SJSA1 (cell line): ENCODE results near the gene KIF21B. TPM values are rescaled to one million over a fixed set of nuclear protein-coding genes. Genes with fewer than 3 reads are reported as not detected.
"Not testable (repeated sequence)": the region's sequence is repeated elsewhere in the genome, so short reads cannot be mapped to it uniquely, and the experiment has no call there.

Source experiments
- DNase-seq, 2 experiments: peaks; one replicate each; pipeline ENCODE4 v3.0.0-alpha.2; 2015 to 2020; ENCODE audit warnings: low spot score in 2 of 2, low read depth in 1 of 2
- H3K27ac ChIP-seq: fragments of 250-450 bp; sonication (Bioruptor Pico); 2 replicates; pipeline ENCODE4 v1.5.1; 2020; ENCODE audit warnings: mild to moderate bottlenecking, moderate library complexity
- H3K27me3 ChIP-seq: fragments of 250-450 bp; sonication (Bioruptor Pico); replicated peaks from 2 replicates; pipeline ENCODE4 v1.5.1; 2020; ENCODE audit warnings: mild to moderate bottlenecking, moderate library complexity
- H3K36me3 ChIP-seq: fragments of 250-450 bp; sonication (Bioruptor Pico); 2 replicates; pipeline ENCODE4 v1.5.1; 2020; ENCODE audit warnings: mild to moderate bottlenecking
- H3K4me1 ChIP-seq: fragments of 250-450 bp; sonication (Bioruptor Pico); replicated peaks from 2 replicates; pipeline ENCODE4 v1.6.1; 2021; ENCODE audit warnings: mild to moderate bottlenecking
- H3K4me3 ChIP-seq: fragments of 250-450 bp; sonication (Bioruptor Pico); 2 replicates; pipeline ENCODE4 v1.5.1; 2020; ENCODE audit warnings: mild to moderate bottlenecking
- H3K9me3 ChIP-seq: fragments of 250-450 bp; sonication (Bioruptor Pico); replicated peaks from 2 replicates; pipeline ENCODE4 v1.5.1; 2020; ENCODE audit warnings: mild to moderate bottlenecking
- total RNA-seq: library from RNA; depleted of rRNA; stranded (reverse); fragments of >200 nt; shearing (Covaris generic); gene quantifications from 2 replicates; pipeline ENCODE4 v1.2.3, GENCODE V29; 2014

The KIF21B gene
- total RNA-seq, 1 experiment from 2014 or later: 1.7 TPM

DNA sequence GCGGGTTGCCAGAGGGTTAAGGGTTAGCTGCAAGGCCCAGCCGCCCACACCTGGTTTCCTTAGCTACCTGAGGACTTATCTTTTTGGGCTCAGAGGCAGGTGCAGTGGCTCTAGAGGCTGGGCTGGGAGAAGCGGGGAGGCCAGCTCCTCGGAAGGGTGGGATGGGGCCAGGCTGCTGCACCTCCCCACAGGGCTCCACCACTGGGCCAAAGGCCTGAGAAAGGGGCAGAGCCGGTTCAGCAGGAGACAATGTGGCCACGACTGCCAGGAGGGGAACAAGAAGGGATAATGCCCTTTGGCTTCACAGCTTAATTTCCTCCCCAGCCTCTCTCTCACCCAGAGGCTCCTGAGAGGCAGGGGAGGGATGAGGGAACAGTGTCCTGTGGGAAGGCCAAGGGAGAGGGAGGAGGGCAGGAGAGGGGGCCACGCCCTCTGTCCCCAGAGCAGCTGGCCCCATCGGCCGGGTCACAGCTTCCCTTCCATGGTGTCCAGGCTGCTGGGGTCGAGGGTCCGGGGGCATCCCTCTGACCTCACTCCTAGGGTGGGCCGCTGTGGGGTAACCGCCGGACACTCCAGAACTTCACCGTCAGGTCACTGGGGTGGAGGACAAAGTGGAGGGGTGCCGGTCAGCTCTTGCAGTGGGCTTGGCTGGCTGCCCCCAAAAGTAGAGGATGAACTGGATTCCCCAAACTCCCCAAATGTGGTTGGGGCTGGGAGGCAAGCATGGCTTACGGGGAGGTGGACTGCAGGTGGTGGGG is 50.4 kb downstream of the KIF21B start:
- no peaks in the 10 kb centered on the region; the same call in 1 of the 2 replicates for H3K4me1 ChIP-seq
- H3K9me3 ChIP-seq: no peaks in the 10 kb centered on the region
- no peaks in the 10 kb centered on the region for H3K36me3 ChIP-seq
- H3K27me3 ChIP-seq: no peaks in the 10 kb centered on the region
- H3K27ac ChIP-seq: no peak overlapping the region
- no peak for DNase-seq
- H3K4me3 ChIP-seq: no peak overlapping the region

DNA sequence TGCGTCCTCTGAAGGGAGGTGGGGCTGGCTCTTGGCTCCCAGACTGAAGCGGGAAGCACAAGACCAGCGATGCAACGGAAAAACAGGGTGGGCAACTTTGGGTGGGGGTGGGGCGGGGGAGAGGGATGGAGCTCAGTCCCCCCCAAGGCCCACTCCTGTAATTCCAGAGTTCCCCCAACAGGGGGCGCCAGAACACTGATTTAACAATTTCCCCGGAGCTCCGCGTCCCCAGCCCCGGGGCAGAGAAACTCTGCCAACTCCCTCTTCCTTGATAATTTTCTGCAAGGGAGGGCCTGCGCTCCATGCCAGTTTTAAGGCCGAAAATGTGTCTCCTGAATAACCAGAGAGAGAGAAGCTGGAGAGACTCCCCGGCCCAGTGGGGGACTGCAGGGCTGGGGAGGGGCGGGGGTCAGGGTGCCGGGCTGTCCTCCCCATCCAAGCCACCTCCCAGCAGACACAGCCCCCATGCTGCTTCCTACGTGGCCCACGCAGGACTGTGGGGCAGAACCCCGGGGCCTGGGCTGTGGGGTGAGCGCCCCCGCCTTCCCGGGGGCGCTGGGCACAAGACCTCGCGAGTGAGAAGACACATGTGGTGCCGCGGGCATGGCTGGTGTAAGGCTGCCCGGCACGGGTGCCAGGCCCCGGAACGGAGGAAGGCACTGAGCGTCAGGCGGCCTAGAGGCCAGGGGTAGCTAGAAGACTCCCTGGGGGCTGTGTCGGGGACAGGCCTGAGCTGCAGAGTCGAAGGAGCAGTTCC is 51.4 kb downstream of the KIF21B start:
- Histone ChIP-seq H3K36me3 (no peaks in the 10 kb centered on the region), H3K27me3 (no peaks in the 10 kb centered on the region), H3K27ac (no peak overlapping the region), H3K4me1 (no peaks in the 10 kb centered on the region; the same call in 1 of the 2 replicates), H3K4me3 (no peak overlapping the region), H3K9me3 (no peaks in the 10 kb centered on the region)
- peak; percentile 34 to 71 for DNase-seq

DNA sequence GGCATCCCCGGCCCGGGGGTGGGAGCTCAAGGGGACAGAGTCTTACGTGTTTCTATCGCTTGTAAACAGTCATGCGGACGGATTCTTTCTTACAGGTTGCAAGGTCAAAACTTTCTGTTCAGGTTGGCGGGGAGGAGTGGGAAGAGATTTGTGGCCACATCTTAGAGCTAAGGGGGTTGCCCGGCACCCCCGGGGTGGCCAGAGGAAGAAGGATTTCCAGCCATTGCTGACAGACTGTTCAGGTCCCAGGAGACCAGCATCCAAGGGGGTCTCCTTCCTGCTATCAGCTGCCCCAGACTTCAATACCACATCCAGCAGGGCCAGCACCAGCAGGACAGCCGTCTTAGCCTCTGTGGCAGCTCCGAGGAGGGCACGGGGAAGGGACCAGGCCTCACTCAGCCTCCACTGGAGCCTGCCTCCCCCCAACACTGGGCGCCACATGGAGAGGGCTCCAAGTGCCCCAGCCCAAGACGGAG is 52.0 kb downstream of the KIF21B start:
- Histone ChIP-seq H3K36me3 (no peaks in the 10 kb centered on the region), H3K27me3 (no peaks in the 10 kb centered on the region), H3K27ac (no peak overlapping the region), H3K4me1 (no peaks in the 10 kb centered on the region; the same call in 1 of the 2 replicates), H3K9me3 (no peaks in the 10 kb centered on the region), H3K4me3 (no peak overlapping the region)
- no peak for DNase-seq

DNA sequence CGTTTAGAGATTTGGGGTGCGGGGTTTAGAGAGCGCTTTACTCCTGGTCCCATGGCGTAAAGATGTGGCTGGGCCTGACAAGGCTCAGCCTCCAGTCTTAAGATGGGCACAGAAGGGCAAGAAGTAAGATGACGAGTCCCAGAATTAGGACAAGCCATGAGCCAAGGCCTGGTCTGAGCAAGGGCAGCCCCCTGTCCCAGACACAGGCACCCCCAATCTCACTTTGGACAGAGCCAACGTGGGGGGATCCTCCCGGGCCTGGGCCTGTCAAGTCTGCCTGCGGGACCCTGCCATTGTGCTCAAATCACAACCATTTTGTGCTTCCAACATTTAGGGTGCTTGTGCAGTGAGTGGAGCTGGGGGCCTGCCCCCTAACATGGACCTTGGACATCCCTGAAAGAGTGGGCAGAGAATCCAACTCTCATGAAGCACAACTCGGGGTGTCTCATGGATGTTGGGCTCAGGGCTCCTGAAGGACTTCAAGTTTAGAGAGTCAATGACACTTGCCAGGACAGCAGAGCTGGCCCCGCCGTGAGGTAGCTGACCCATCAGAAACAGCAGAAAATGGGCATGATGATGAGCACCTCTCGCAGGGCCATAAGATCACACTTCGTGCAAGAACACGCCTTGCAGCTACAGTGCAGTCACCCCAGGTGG is 52.6 kb downstream of the KIF21B start:
- DNase-seq: no peak
- no peaks in the 10 kb centered on the region for H3K36me3 ChIP-seq
- H3K27me3 ChIP-seq: no peaks in the 10 kb centered on the region
- no peaks in the 10 kb centered on the region; the same call in 1 of the 2 replicates for H3K4me1 ChIP-seq
- H3K9me3 ChIP-seq: no peaks in the 10 kb centered on the region
- H3K27ac ChIP-seq: no peak overlapping the region
- no peak overlapping the region for H3K4me3 ChIP-seq

DNA sequence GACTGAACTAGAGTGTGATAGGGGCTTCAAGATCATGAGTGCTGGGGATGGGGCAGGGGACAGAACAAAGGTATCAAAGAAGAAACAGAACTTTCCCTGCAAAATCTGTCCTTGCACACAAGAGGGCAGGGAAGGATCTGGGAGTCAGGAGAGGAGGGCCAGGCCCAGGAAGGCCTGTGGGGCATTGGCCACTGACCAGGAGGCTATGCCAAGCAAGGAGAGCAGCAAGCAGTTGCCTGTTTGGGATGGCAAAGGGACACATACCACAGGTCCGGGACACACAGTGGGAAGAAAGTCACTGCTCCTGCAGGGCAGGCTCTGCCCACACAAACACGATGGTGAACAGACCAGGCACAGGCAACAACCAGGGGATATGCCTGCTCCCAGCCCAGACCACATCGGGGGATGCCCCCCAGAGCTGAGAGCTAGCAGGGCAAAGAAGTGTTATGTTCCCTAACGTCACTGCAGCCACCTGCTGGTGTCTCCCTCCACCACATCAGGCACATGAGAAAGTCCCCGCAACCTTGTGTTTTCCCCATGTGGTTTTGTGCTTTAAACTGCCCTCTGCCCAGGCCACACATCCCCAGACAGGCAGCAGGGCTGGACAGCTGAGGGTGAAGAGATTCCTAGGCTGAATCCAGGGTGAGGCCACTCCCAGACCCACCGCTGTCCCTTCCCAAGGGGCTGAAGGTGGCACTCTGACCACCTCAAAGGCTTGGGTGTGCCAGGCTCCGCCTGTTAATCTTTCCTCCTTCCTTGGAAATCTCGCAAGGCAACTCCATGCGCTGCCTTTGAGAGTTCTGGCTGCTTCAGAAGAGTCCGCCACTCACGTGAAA is 53.6 kb downstream of the KIF21B start:
- no peaks in the 10 kb centered on the region; the same call in 1 of the 2 replicates for H3K4me1 ChIP-seq
- no peak for DNase-seq
- no peaks in the 10 kb centered on the region for H3K27me3 ChIP-seq
- no peaks in the 10 kb centered on the region for H3K9me3 ChIP-seq
- no peaks in the 10 kb centered on the region for H3K36me3 ChIP-seq
- no peak overlapping the region for H3K27ac ChIP-seq
- no peak overlapping the region for H3K4me3 ChIP-seq

DNA sequence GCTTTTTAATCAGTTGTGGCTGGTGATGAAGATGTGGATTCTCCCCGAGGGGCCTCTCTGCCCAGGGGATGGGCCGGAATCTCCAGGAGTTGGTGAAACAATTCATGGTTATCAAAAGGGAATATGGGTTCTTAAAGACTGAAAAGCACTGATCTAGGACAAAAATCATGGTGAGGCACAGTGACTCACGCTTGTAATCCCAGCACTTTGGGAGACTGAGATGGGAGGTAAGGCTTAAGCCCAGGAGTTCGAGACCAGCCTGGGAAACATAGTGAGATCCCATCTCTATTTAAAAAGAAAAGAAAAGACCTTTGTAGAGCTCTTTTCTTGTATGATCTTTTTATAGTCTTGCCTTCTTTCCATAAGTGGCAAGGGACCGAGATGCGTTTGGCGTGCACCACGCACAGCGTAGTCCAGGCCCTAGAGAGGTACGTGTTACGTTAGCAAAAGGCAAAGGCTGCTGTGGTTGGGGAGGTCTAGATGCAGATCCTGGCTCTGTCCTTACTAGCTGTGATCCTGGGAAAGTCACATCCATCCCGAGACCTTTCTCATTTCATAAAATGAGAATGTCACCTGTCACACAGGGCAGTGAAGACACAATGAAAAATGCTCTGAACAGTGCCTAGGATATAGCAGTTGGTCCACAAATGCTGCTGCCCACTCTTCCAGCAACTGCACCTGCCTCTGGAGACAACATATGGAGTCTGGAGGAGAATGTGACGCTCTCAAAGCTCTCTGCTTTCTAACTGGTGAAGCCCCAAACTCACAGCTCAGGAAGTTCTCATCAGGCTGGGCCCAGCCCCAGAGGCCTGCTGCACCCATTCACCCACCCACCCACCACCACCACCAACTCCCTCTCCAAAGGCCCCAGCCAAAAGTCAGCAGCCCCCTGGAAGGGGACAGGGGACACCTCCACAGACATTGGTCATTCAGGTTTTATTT is 54.8 kb downstream of the KIF21B start:
- no peaks in the 10 kb centered on the region; the same call in 1 of the 2 replicates for H3K4me1 ChIP-seq
- H3K4me3 ChIP-seq: no peak overlapping the region
- no peaks in the 10 kb centered on the region for H3K9me3 ChIP-seq
- no peak for DNase-seq
- H3K27me3 ChIP-seq: no peaks in the 10 kb centered on the region
- H3K27ac ChIP-seq: no peak overlapping the region
- no peaks in the 10 kb centered on the region for H3K36me3 ChIP-seq

DNA sequence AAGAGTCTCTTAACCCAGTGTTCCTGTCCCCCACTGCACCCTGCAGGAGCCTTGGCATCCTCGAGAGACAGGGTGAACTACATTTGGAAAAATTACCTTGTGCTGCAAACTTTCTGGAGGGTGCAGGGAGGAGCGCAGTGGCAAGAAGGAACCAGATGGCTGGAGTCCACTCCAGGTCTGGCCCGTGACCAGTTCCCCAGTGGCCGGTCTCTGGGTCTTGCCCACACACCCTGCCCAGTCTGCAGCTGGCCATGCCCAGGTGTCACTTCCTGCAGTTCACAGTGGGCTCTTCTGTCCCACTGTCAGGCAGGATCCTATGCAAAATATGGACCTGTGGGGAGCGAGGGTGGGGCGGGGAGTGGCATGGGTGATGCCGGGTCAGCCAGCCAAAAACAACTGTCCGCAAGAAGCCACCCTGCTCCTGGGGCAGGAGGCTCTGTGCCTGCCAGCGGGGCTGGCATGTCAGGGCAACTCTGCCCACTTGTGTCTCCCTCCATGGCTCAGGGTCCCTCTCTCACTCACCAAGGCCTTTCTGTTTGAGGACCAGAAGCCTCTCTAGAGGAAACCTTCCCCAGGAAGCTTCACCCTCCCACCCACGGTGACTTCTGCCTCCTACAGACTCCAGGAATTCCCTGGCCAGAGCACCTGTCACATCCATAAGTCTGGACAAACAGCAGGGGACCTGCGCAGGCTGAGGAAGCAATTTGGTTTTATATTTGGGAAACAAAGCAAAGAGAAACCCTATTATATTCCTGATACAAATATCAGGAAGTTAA is 55.6 kb downstream of the KIF21B start:
- Histone ChIP-seq H3K4me1 (no peaks in the 10 kb centered on the region; the same call in 1 of the 2 replicates), H3K4me3 (no peak overlapping the region), H3K27me3 (no peaks in the 10 kb centered on the region), H3K27ac (no peak overlapping the region), H3K36me3 (no peaks in the 10 kb centered on the region), H3K9me3 (no peaks in the 10 kb centered on the region)
- no peak for DNase-seq

DNA sequence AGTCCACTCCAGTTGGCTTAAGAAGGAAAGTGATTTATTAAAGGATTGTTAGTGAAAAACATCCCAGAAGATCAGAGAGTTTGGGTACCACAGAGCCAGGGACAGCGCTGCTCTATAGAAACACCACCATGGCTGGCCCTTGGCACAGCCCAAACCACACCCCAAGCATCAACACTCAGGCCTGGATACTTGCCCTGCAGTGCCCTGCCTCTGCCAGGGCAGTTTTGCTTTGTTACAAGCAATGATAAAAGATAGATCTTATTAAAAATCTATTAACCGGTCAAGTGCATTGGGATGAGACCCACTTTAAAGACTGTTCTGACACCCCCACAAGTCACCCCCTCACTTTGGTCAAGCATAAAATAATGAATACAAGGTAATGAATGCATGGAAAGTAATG is 56.6 kb downstream of the KIF21B start:
- no peak for DNase-seq
- no peak overlapping the region for H3K4me3 ChIP-seq

DNA sequence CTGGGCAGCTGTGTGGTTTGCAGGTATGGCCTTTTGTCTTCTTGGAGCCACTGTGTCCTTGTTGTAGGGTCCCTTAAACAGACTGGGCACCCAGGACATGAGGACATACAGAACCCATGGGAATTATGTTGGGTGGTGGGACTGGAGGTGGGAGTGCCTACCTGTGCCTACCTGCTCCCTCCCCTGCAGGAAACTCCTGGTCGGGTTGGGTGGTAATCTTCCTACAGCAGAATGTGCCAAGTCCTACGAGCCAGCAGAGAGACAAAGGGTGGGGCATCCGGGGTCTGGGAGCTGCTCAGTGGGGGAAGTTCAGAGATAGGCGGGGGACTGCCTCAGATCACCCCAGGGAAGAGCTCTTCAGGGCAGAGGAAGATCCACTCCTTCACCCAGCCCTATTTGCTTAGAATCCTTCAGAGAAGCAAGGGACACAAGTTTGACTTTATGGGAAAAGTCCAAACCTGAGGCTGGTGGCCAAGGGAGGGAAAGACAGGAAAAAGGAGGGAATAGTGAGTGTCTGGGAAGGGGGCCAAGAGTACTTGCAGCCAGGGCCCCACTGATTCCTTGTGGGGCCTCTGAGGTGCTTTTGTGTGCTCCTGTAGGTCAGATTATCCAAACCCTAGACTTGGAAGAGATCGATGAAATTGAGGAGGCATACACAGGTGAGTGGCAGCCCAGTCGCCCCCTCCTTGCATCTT is 58.3 kb downstream of the KIF21B start:
- DNase-seq: no peak

More for the DNA sequence above, 56.6 kb downstream of the KIF21B start:
- Histone ChIP-seq H3K9me3 (no peaks in the 10 kb centered on the region), H3K36me3 (no peaks in the 10 kb centered on the region), H3K27me3 (no peaks in the 10 kb centered on the region), H3K4me1 (no peaks in the 10 kb centered on the region), H3K27ac (no peak overlapping the region)

DNA sequence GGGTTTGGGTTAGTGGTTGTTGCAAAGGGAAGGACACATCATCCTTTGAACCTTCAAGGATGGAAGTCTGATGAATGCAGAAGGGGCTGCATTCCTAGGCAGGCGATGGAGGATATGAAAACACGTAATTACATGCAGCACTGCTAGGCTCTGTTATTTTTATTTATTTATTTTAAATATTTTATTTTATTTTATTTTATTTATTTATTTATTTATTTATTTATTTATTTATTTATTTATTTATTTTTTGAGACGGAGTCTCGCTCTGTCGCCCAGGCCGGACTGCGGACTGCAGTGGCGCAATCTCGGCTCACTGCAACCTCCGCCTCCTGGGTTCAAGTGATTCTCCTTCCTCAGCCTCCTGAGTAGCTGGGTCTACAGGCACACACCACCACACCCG is 59.6 kb downstream of the KIF21B start:
- H3K4me3 ChIP-seq, H3K9me3 ChIP-seq, DNase-seq, H3K27me3 ChIP-seq, H3K27ac ChIP-seq, H3K4me1 ChIP-seq, H3K36me3 ChIP-seq: not testable (repeated sequence)

More for the DNA sequence above, 58.3 kb downstream of the KIF21B start:
- H3K9me3 ChIP-seq: no peaks in the 10 kb centered on the region
- H3K36me3 ChIP-seq: no peaks in the 10 kb centered on the region
- H3K4me3 ChIP-seq: no peak overlapping the region
- H3K27me3 ChIP-seq: no peaks in the 10 kb centered on the region
- H3K4me1 ChIP-seq: no peaks in the 10 kb centered on the region
- no peak overlapping the region for H3K27ac ChIP-seq

DNA sequence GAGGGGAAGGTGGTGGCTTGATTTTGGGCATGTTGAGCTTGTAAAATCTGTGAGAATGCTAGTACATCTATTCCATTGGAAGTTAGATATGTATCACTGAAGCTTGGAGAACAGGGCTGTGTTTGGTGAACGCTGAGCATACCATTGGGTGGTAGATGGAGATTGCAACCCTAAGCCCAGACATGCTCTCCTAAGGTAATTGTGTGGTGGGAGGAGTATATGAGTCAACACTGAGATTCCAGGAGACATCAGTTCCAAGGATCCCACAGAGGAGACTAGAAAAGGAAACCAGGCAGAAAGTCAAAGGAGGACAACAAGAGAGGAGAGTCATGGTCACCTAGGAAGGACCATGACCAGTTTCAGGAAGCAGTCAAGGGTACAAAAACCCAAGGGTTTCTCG is 60.4 kb downstream of the KIF21B start:
- DNase-seq: no peak
- Histone ChIP-seq H3K9me3 (no peaks in the 10 kb centered on the region), H3K36me3 (no peaks in the 10 kb centered on the region), H3K4me1 (no peaks in the 10 kb centered on the region), H3K27me3 (no peaks in the 10 kb centered on the region), H3K27ac (no peak overlapping the region), H3K4me3 (no peak overlapping the region)
